WTC11 (cell line): ENCODE results near the gene FGFR2. TPM values are rescaled to one million over a fixed set of nuclear protein-coding genes. Genes with fewer than 3 reads are reported as not detected.

ENCODE experiments used
- ATAC-seq: fragments of 200-7000 bp; cut with Tn5 transposase; 2 replicates; pipeline ENCODE4 v1.10.0; 2021; ENCODE audit warnings: mild to moderate bottlenecking, moderate library complexity
- CTCF ChIA-PET: fragments of 300-600 bp; sonication (Branson Sonifier 250); formaldehyde crosslinking; loops from one replicate; lab custom pipeline; 2021; ENCODE audit warnings: antibody characterized with exemption; lab: Charles Lee
- POLR2A ChIA-PET: fragments of 350-600 bp; sonication (Branson Sonifier 250); formaldehyde crosslinking; loops from one replicate; lab custom pipeline; 2021; ENCODE audit warnings: antibody characterized with exemption; lab: Charles Lee
- DNase-seq: peaks from one replicate; pipeline ENCODE4 v3.0.0; 2021; ENCODE audit warnings: low spot score
- H3K27ac Mint-ChIP-seq: 2 replicates; pipeline ENCODE4 v1.8.0; 2021; ENCODE audit warnings: mixed read lengths
- H3K27me3 Mint-ChIP-seq: 2 replicates; pipeline ENCODE4 v1.8.0; 2021; ENCODE audit warnings: low read depth, mild to moderate bottlenecking, moderate library complexity, mixed read lengths
- H3K36me3 Mint-ChIP-seq: 2 replicates; pipeline ENCODE4 v1.8.0; 2021; ENCODE audit warnings: mixed read lengths
- H3K4me1 Mint-ChIP-seq: 2 replicates; pipeline ENCODE4 v1.8.0; 2022; ENCODE audit warnings: mixed read lengths
- H3K4me3 Mint-ChIP-seq: 2 replicates; pipeline ENCODE4 v1.8.0; 2021; ENCODE audit warnings: mild to moderate bottlenecking, moderate library complexity, mixed read lengths
- H3K9me3 Mint-ChIP-seq: 2 replicates; pipeline ENCODE4 v1.8.0; 2021; ENCODE audit warnings: mixed read lengths
- CREM ChIP-seq: sonication (generic); formaldehyde crosslinking; IDR thresholded peaks from 2 replicates; pipeline ENCODE4 v1.8.1; 2022; ENCODE audit warnings: mild to moderate bottlenecking, missing genetic modification reagents, moderate library complexity
- IRF2 ChIP-seq: sonication (generic); formaldehyde crosslinking; IDR thresholded peaks from 2 replicates; pipeline ENCODE4 v1.8.0; 2022; ENCODE audit warnings: low read depth, missing genetic modification reagents, borderline replicate concordance
- MXD4 ChIP-seq: fragments of 250-450 bp; sonication (Bioruptor Pico); IDR thresholded peaks from 2 replicates; pipeline ENCODE4 v1.8.0; 2021; ENCODE audit warnings: mild to moderate bottlenecking, moderate library complexity, borderline replicate concordance
- NFYB ChIP-seq: sonication (generic); formaldehyde crosslinking; conservative IDR thresholded peaks from 2 replicates; pipeline ENCODE4 v1.8.0; 2022; ENCODE audit warnings: low read depth, missing genetic modification reagents
- NR3C1 ChIP-seq: sonication (generic); formaldehyde crosslinking; conservative IDR thresholded peaks from 2 replicates; pipeline ENCODE4 v1.8.1; 2023; ENCODE audit warnings: low read depth, mild to moderate bottlenecking, missing genetic modification reagents
- OVOL2 ChIP-seq: fragments of 250-450 bp; sonication (Bioruptor Pico); IDR thresholded peaks from 2 replicates; pipeline ENCODE4 v1.9.0; 2021; ENCODE audit warnings: mild to moderate bottlenecking, borderline replicate concordance
- RELA ChIP-seq: sonication (generic); formaldehyde crosslinking; IDR thresholded peaks from 2 replicates; pipeline ENCODE4 v1.8.1; 2022; ENCODE audit warnings: missing genetic modification reagents, mild to moderate bottlenecking, borderline replicate concordance
- RORB ChIP-seq: fragments of 250-450 bp; sonication (Bioruptor Pico); IDR thresholded peaks from 2 replicates; pipeline ENCODE4 v1.9.0; 2021; ENCODE audit warnings: mild to moderate bottlenecking
- STAT6 ChIP-seq: sonication (generic); formaldehyde crosslinking; conservative IDR thresholded peaks from 2 replicates; pipeline ENCODE4 v1.8.1; 2023; ENCODE audit warnings: mild to moderate bottlenecking, low read depth, missing genetic modification reagents, moderate library complexity
- TEAD1 ChIP-seq: sonication (generic); formaldehyde crosslinking; IDR thresholded peaks from 2 replicates; pipeline ENCODE4 v1.8.0; 2022; ENCODE audit warnings: mild to moderate bottlenecking, missing genetic modification reagents
- ZMAT4 ChIP-seq: fragments of 250-450 bp; sonication (Bioruptor Pico); IDR thresholded peaks from 2 replicates; pipeline ENCODE4 v1.9.0; 2021; ENCODE audit warnings: mild to moderate bottlenecking
- ZNF219 ChIP-seq: sonication (generic); formaldehyde crosslinking; IDR thresholded peaks from 2 replicates; pipeline ENCODE4 v1.8.0; 2023; ENCODE audit warnings: missing genetic modification reagents, mild to moderate bottlenecking, borderline replicate concordance
- ZNF263 ChIP-seq: sonication (generic); formaldehyde crosslinking; IDR thresholded peaks from 2 replicates; pipeline ENCODE4 v1.8.1; 2022; ENCODE audit warnings: low read depth, mild to moderate bottlenecking, moderate library complexity, missing genetic modification reagents
- ZNF425 ChIP-seq: fragments of 250-450 bp; sonication (Bioruptor Pico); conservative IDR thresholded peaks from 2 replicates; pipeline ENCODE4 v1.9.0; 2021; ENCODE audit warnings: mild to moderate bottlenecking
- ZNF512 ChIP-seq: sonication (generic); formaldehyde crosslinking; IDR thresholded peaks from 2 replicates; pipeline ENCODE4 v1.8.1; 2022; ENCODE audit warnings: missing genetic modification reagents, borderline replicate concordance
- ZNF671 ChIP-seq: fragments of 250-450 bp; sonication (Bioruptor Pico); IDR thresholded peaks from 2 replicates; pipeline ENCODE4 v1.8.0; 2021; ENCODE audit warnings: mild to moderate bottlenecking
- total RNA-seq: library from RNA; stranded (reverse); gene quantifications from 3 replicates; pipeline ENCODE4 v1.2.3, GENCODE V29; 2021
- TF ChIP-seq, protein P1 (sequence below): sonication (generic); formaldehyde crosslinking; IDR thresholded peaks from 2 replicates; pipeline ENCODE4 v1.8.0; 2022; ENCODE audit warnings: mild to moderate bottlenecking, missing genetic modification reagents
- TF ChIP-seq, protein P2 (sequence below): fragments of 250-450 bp; sonication (Bioruptor Pico); IDR thresholded peaks from 2 replicates; pipeline ENCODE4 v1.9.0; 2021; ENCODE audit warnings: mild to moderate bottlenecking

The FGFR2 gene
- total RNA-seq, 1 experiment from 2014 or later = 95.0 TPM

GRCh38 chr10:121609426-121610380 lies 11.5 kb upstream of the FGFR2 start:
- ChIA-PET POLR2A (interaction anchor here (0.5 to 1.0 kb wide), 2 partner anchors 9 to 31 kb away, joined by 3 read pairs; no protein-coding TSS in a partner anchor), CTCF (interaction anchor here (0.7 to 2.8 kb wide), 24 partner anchors 10 to 661 kb away, joined by 3 to 23 read pairs (median 5); partner anchors contain the start of gene FGFR2)
- TF ChIP-seq ZNF512 (no peak), NFYB (CRISPR knock-in tag) (no peak), TEAD1 (no peak), RELA (no peak), NR3C1 (CRISPR knock-in tag) (no peak), ZNF263 (CRISPR knock-in tag) (no peak), ZNF425 (CRISPR knock-in tag) (no peak), MXD4 (CRISPR knock-in tag) (no peak), IRF2 (CRISPR knock-in tag) (no peak), ZNF671 (CRISPR knock-in tag) (no peak), CREM (CRISPR knock-in tag) (no peak), ZMAT4 (no peak), RORB (CRISPR knock-in tag) (no peak), STAT6 (no peak), ZNF219 (CRISPR knock-in tag) (no peak), OVOL2 (CRISPR knock-in tag) (no peak)
- TF ChIP-seq, protein P1, sequence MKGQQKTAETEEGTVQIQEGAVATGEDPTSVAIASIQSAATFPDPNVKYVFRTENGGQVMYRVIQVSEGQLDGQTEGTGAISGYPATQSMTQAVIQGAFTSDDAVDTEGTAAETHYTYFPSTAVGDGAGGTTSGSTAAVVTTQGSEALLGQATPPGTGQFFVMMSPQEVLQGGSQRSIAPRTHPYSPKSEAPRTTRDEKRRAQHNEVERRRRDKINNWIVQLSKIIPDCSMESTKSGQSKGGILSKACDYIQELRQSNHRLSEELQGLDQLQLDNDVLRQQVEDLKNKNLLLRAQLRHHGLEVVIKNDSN (CRISPR knock-in tag) = no peak
- TF ChIP-seq, protein P2, sequence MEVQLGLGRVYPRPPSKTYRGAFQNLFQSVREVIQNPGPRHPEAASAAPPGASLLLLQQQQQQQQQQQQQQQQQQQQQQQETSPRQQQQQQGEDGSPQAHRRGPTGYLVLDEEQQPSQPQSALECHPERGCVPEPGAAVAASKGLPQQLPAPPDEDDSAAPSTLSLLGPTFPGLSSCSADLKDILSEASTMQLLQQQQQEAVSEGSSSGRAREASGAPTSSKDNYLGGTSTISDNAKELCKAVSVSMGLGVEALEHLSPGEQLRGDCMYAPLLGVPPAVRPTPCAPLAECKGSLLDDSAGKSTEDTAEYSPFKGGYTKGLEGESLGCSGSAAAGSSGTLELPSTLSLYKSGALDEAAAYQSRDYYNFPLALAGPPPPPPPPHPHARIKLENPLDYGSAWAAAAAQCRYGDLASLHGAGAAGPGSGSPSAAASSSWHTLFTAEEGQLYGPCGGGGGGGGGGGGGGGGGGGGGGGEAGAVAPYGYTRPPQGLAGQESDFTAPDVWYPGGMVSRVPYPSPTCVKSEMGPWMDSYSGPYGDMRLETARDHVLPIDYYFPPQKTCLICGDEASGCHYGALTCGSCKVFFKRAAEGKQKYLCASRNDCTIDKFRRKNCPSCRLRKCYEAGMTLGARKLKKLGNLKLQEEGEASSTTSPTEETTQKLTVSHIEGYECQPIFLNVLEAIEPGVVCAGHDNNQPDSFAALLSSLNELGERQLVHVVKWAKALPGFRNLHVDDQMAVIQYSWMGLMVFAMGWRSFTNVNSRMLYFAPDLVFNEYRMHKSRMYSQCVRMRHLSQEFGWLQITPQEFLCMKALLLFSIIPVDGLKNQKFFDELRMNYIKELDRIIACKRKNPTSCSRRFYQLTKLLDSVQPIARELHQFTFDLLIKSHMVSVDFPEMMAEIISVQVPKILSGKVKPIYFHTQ = no peak
- Mint-ChIP-seq H3K27me3 (peaks cover 16% of the 10 kb centered on the region), H3K9me3 (no peaks in the 10 kb centered on the region), H3K27ac (no peak overlapping the region), H3K4me1 (peaks cover 34% of the 10 kb centered on the region), H3K4me3 (peak overlapping the region; percentile 27), H3K36me3 (no peaks in the 10 kb centered on the region)
- DNase-seq (no peak), ATAC-seq (no peak)
